Inferior parietal cortex (tissue), 1 donor: ENCODE results near the gene APOA4.

ENCODE experiments used
- DNase-seq: peaks from one replicate; pipeline ENCODE4 v3.0.0-alpha.2; 2016; ENCODE audit errors: extremely low spot score

APOA4 gene

GRCh38 chr11:116777056-116777455 is 46.0 kb downstream of the APOA4 start:
- no peak for DNase-seq

- no peak for DNase-seq
Observed at GRCh38 chr11:116776522-116776984, 46.6 kb downstream of the APOA4 start.

- no peak for DNase-seq
Observed at GRCh38 chr11:116775975-116776374, 47.1 kb downstream of the APOA4 start.

GRCh38 chr11:116774661-116775060 is 48.4 kb downstream of the APOA4 start:
- no peak for DNase-seq

- DNase-seq: peak; percentile 40
Observed at GRCh38 chr11:116773203-116774097, 49.7 kb downstream of the APOA4 start.

- DNase-seq: peak; percentile 90
Observed at GRCh38 chr11:116772443-116773202, 50.5 kb downstream of the APOA4 start, which contains the start of gene BUD13. Gene BUD13, minus strand, starts transcription at chr11:116772987. Its CDS starts 23 bp downstream, at chr11:116772964.

GRCh38 chr11:116771935-116772334 is 51.2 kb downstream of the APOA4 start:
- DNase-seq: no peak
